Tibial nerve (tissue), 4 donors: ENCODE measurements around the gene ZNF81.

Experiments used
- EP300 ChIP-seq, 2 donors: sonication (generic); formaldehyde crosslinking; IDR thresholded peaks; one replicate each; pipeline ENCODE4 v1.6.1; 2017; ENCODE audit warnings: antibody characterized with exemption in 2 of 2, mild to moderate bottlenecking in 1 of 2
- POLR2A ChIP-seq, 2 donors: fragments of 450-650 bp; IDR thresholded peaks; one replicate each; pipeline ENCODE4 v1.6.1; 2017; ENCODE audit warnings: antibody characterized with exemption in 2 of 2, mild to moderate bottlenecking in 2 of 2, moderate library complexity in 2 of 2
- TF ChIP-seq, protein P1 (sequence below), 5 experiments: fragments of 200-600 bp in 3 of 5; fragments of 450-650 bp in 2 of 5; sonication (generic) in 3 of 5; IDR thresholded peaks; one replicate each; pipeline ENCODE4 v1.5.1; 2016 to 2019; ENCODE audit warnings: antibody characterized with exemption in 5 of 5, mild to moderate bottlenecking in 3 of 5, moderate library complexity in 2 of 5

- TF ChIP-seq, protein P1, sequence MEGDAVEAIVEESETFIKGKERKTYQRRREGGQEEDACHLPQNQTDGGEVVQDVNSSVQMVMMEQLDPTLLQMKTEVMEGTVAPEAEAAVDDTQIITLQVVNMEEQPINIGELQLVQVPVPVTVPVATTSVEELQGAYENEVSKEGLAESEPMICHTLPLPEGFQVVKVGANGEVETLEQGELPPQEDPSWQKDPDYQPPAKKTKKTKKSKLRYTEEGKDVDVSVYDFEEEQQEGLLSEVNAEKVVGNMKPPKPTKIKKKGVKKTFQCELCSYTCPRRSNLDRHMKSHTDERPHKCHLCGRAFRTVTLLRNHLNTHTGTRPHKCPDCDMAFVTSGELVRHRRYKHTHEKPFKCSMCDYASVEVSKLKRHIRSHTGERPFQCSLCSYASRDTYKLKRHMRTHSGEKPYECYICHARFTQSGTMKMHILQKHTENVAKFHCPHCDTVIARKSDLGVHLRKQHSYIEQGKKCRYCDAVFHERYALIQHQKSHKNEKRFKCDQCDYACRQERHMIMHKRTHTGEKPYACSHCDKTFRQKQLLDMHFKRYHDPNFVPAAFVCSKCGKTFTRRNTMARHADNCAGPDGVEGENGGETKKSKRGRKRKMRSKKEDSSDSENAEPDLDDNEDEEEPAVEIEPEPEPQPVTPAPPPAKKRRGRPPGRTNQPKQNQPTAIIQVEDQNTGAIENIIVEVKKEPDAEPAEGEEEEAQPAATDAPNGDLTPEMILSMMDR (IDR thresholded peaks at IDR 0.05): no peak
- TF ChIP-seq POLR2A (IDR thresholded peaks at IDR 0.05) (no peak), EP300 (IDR thresholded peaks at IDR 0.05) (no peak)
Measured at GRCh38 chrX:47840111-47840510, 3.4 kb downstream of the ZNF81 start.
